Transverse colon (tissue), 4 donors: ENCODE data around the gene PCBP3.

Source experiments
- CTCF ChIP-seq, 5 experiments: fragments of 200-600 bp in 3 of 5; fragments of 450-650 bp in 2 of 5; sonication (generic) in 3 of 5; IDR thresholded peaks; 1 replicate in 2 of 5; 2 replicates in 3 of 5; pipeline ENCODE4 v1.5.1; 2016 to 2017; ENCODE audit warnings: antibody characterized with exemption in 5 of 5, inconsistent platforms in 3 of 5, mild to moderate bottlenecking in 2 of 5, moderate library complexity in 1 of 5
- POLR2A ChIP-seq: fragments of 450-650 bp; IDR thresholded peaks from one replicate; pipeline ENCODE4 v1.6.1; 2016; ENCODE audit warnings: antibody characterized with exemption, mild to moderate bottlenecking, moderate library complexity
- POLR2AphosphoS5 ChIP-seq, 3 donors: sonication (generic); formaldehyde crosslinking; IDR thresholded peaks; one replicate each; pipeline ENCODE4 v1.6.1; 2016; ENCODE audit warnings: antibody characterized with exemption in 3 of 3

- TF ChIP-seq CTCF (IDR thresholded peaks at IDR 0.05) (no peak), POLR2A (no peak), POLR2AphosphoS5 (IDR thresholded peaks at IDR 0.05) (no peak)
Observed at GRCh38 chr21:45930231-45930760, 286.8 kb downstream of the PCBP3 start.
